ENCODE data around the gene GATA2.

Gene GATA2

DNA sequence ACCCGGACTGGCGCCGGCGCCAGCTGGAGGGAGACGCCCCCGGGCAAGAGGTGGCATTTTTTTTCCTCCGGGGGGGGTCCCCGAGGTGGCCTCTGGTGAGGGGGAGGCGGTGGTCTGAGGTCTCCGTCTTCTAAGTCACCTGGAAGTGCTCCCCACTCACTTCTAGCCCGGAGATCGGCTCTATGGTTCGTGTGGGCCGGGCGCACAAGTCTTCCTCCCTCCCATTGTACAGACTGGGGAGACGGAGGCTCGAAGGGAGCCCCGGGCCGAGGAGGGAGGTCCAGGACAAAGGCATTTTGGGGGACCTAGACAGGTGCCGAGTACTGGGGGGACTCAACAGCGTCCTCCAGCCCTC, 4.4 kb downstream of the GATA2 start:
- DNase-seq (ENCODE audit: low spot score): no peak

DNA sequence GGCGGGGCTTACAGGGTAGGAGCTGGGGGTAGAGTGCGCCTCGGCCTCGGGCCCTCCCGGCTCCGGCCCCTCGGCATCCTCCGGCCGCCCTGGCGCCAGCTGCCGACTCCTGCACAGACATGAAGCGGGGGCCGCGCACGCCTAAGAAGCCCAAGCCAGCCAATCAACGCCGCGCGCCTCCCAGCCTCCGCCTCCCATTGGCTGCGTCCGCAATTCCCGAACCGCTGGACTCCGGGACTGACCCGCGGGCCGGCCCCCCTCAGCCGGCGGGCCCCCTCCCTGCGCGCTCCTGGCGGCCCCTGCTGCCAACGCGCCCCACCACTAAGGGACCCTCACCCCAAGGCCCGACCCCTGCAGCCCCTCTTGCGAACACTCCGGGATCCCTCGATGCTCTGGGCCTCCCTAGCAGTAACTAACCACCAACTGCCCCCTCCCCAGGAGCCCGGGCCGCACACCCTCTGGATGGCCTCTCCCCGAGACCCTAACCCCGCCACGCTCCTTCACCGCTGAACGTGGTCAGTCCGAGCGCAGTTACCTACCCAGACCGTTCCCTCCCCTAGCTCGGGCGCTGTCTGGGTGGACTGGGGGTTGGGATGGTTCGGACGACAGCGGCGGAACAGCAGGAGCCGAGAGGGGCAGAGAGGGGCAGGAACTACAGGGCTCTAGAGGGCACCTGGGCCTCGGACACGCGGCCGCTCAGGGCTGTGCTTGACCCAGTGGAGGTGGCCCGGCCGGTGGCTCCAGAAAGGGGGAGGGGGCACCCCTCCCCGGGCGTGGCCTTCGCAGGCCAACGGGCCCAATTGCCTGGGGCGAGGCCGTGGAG, 5.0 kb downstream of the GATA2 start:
- no peak for DNase-seq (ENCODE audit: low spot score)

DNA sequence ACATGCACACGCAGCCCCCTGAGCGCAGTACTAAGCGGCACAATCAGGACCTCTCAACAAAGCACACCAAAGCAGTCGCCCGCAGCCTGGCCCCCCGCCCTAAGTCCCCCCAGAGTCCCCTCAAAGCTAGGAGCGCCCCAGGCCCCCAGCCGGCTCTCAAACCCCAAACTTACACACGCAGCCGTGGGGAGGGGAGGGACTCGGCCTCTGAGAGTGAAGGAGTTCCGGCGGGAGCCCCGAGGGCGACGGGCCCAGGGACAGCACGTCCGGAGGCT, 5.5 kb downstream of the GATA2 start:
- DNase-seq (ENCODE audit: low spot score): no peak

DNA sequence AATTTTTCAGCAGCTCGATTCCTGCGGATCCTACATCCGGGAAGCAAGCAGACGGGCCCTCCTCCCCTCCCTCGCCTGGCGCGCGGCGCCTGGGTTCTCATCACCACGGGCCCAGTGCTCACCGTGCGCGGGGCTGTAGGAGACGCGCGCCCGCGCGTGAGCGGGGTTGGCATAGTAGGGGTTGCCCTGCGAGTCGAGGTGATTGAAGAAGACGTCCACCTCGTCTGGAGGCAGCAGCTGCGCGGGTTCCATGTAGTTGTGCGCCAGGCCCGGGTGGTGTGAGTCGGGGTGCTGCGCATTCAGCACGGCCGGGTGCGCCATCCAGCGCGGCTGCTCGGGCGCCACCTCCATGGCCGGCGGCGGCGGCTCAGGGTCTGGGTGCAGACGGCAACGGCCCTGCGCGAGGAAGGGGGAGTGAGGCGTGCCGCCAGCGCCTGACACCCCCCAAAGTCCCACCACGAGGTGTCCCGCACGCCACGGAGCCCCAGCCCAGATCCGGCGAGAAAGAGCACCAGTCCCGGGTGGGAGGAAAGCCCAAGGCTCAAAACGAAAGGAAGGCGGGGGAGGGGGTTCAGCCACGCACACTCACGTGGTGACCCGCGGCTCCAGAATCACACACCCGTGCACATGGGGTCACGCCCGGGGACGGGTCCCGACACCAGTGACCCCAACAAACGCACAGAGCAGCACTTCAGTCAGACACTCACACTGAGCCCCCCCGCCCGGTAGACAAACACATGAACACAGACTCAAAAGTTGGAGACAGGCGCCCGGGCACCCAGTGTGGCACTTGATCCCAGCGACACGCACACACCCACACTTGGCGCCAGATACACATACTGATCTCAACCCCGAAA, 6.1 kb downstream of the GATA2 start:
- DNase-seq (ENCODE audit: low spot score): no peak

DNA sequence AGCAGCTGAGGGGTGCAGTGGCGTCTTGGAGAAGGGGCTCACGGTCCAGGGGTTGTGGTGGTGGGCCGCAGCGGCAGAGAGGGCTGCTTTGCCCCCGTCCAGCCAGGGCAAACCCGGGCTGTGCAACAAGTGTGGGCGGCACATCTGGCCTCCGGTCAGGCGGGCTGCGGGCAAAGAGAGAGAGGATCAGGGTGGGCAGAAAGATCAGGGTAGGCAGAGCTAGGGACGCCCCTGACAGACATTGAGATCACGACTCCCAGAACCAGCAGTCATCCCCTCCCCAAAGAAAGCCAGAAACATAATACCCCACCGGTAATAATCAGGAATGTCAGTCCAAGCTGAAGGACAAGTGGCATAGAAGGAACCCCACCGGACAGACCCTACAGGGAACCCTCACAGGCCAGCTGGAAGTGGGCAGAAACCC, 6.8 kb downstream of the GATA2 start:
- no peak for DNase-seq (ENCODE audit: low spot score)

DNA sequence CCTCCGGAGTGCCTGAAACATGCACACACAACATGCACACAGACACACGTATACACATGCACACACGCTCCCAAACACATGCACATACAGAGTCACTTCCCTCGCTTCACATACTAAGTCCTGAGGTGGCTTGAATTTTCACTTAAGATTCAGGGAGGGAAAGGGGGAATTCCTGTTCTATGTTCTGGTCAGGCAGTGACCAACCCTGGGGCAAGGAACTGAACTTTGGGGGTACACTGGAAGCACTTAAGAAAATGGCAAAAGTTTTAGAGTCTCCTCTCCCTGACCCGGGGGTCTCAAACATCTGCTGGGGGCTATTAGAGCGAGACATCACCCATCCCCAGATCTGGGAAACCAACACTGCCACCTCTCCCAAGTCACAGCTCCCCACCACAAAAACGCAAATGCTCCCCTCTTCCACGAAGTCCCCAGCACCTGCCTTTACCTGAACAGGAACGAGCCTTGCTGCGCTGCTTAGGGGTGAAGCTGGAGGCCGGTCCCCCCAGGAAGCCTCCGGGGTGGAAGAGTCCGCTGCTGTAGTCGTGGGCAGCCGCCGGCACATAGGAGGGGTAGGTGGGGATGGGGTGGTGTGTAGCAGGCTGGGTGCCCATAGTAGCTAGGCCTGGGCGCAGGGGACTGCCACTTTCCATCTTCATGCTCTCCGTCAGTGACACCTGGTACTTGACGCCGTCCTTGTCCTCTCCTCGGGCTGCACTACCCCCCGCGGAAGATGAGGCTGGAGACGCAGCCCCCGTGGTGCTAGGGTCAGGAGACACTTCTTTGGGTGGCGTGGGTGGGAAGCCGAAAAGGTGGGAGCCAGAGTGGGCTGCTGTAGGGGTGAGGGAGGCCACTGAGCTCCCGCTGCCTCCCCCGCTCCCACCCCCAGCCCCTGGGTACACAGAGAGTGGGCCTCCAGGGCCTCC, 7.5 kb downstream of the GATA2 start:
- no peak for DNase-seq (ENCODE audit: low spot score)

- DNase-seq (ENCODE audit: low spot score): no peak
Observed at GRCh38 chr3:128484404-128485281, 8.4 kb downstream of the GATA2 start.

- DNase-seq (ENCODE audit: low spot score): no peak
Observed at GRCh38 chr3:128483657-128484403, 9.2 kb downstream of the GATA2 start.

- no peak for DNase-seq (ENCODE audit: low spot score)
Observed at GRCh38 chr3:128482666-128483656, 10.0 kb downstream of the GATA2 start.

DNA sequence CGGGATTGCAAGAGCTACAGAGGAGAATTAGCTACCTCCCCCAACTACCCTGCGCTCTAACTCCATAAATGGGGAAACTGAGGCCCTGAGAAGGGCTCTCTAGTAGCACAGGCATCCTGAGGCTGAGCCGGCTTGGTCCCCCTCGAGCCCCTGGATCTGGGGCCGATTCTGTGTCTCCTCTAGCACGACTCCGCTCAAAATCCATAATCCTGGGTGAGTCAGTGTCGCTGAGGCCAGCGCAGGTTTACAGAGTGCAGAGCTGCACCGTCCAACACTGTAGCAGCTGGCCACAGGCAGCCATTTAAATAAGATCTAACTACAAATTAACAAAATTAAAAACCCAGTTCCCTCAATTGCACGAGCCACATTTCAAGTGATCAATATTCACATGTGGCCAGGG, 10.8 kb downstream of the GATA2 start:
- no peak for DNase-seq (ENCODE audit: low spot score)

DNA sequence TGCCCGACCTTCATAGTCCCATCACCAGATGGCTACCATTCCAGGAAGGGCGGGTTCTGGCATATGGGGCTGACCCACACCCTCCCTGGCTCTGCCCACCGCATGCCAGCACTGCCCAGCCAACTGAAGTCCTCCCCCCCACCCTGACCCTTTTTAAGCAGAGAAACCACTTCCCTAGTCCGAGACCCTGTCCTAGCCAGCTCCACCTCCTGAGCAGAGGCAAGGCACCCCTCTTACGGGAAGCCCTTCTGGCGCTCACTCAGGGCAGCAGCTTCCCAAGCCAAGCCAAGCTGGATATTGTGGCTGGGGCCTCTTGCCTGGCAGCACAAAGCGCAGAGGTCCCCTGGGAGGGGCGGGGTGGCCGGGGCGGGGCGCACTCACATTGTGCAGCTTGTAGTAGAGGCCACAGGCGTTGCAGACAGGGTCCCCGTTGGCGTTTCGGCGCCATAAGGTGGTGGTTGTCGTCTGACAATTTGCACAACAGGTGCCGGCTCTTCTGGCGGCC, 11.5 kb downstream of the GATA2 start:
- DNase-seq (ENCODE audit: low spot score): no peak

DNA sequence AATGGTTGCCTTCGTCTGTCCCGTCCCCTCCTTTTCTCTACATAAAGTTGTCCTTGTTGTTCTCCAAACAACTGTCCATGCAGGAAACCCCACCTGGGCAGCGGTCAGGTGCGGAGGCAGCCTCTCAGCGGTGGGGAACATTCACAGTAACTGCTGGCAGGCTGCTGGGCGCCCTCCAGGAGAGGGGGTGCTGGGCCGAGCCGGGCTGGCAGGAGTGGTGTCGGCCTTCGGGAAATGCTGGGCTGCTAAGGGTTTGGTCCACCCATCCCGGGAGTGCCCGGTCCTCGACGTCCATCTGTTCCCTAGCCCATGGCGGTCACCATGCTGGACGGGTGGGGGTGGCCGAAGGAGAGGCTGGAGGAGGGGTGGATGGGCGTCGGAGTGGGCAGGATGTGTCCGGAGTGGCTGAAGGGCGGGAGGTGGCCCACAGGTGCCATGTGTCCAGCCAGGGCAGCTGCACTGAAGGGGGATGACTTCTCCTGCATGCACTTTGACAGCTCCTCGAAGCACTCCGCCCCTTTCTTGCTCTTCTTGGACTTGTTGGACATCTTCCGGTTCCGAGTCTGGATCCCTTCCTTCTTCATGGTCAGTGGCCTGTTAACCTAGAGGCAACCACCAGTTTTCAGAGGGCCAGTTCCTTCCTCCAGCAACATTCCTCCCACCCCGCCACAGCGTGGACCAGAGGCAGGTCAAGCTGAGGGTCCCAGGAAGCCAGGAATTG, 12.1 kb downstream of the GATA2 start:
- no peak for DNase-seq (ENCODE audit: low spot score)

GRCh38 chr3:128480278-128480677, 12.7 kb downstream of the GATA2 start:
- no peak for DNase-seq (ENCODE audit: low spot score)

GRCh38 chr3:128479558-128480086, 13.4 kb downstream of the GATA2 start:
- DNase-seq (ENCODE audit: low spot score): no peak

DNA sequence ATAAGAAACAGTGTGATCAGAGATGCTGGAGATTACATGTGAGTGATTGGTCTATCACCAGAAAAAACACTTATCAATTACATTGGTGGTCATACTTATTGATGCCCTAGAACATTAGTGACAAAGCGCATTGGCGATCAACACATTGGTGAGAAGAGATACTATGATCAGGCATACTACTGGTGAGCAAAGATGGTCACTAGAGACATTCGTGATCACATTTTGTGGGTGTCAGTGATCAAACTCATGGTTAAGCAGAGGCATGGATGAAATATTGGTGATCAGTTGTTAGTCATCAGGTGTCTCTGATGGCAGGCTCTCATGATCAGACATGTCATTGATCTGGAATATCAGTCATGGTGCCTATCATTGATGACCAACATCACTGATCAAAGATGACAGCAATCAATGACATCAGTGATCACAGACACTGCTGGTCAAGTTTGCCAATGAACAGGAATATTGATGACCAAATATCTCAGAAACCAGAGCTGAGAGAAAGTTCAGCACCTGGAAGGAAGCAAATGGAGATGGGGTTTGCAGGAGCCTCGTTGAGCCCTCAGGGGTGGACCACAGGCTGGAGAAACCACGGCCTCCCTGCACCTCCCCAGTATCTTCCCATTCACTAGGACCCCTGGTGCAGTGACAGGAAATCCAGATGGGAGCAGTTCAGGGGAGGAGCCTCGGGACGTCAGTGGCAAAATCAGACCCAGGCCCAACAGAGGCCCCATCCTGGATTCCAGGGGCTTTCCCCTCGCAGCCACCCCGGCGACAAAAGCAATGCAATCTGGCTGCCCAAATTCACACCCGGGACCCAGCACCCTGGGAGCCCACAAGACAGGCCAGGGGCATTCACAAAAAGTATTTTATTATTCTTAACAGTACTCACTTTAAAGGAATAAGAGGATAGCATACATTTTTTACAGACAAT, 14.2 kb downstream of the GATA2 start:
- no peak for DNase-seq (ENCODE audit: low spot score)

DNA sequence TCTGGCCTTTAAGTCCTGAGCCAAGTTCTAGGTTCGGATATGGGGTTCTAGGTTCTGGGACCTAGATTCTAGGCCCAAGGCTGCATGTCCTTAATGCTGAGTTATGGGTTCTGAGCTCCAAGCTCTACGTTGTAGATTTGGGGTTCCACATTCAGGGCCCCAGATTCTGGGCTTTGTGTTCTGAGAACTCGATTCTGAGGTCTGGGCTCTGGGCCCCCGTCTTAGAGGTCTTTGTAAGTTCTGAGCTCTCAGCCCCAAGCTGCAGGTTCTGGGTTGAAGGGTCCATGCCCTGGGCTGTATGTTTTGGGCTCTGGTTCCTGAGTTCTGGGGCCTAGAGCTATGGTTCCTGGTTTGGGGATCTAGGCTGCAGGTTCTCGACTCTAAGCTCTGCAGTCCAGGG, 16.3 kb downstream of the GATA2 start:
- DNase-seq (ENCODE audit: low spot score): no peak

GRCh38 chr3:128475355-128475754, 17.6 kb downstream of the GATA2 start:
- DNase-seq (ENCODE audit: low spot score): no peak

All from activated CD4-positive, alpha-beta T cell treated with anti-CD3 and anti-CD28 coated beads, Interleukin-2, Interleukin-4, amounts not matched to agents 100 ng/mL and 50 ng/mL, durations not matched to agents 16 hours and 8 hours (primary cell).